GM20000 (cell line): Measurements from ENCODE around the gene IL17B.

ENCODE experiments used
- DNase-seq: peaks from one replicate; pipeline ENCODE4 v3.0.0; 2012; ENCODE audit warnings: low spot score
- TF ChIP-seq, protein P1 (sequence below): IDR thresholded peaks from 2 replicates; pipeline ENCODE4 v1.5.1; 2012; ENCODE audit warnings: mild to moderate bottlenecking, control low read depth; ENCODE audit errors: extremely low read depth, missing control alignments

IL17B gene

DNA sequence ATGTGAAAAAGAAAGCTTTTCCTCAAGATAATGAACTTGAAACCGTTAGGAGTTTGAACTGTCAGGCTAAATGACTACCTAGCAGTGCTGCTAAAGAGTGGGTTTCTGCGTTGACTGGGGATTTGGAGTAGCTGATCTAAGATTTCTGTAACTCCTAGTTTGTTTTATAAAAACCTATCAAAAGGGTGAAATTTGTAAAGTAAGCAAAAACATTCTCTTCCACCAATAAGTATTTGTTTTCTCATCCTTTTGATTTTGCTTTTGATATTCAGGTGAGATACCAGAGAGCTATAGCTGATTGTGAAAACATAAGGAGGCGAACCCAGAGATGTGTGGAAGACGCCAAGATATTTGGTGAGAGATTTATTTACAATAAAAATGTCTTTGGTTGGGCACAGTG is 29.7 kb downstream of the IL17B start:
- TF ChIP-seq, protein P1, sequence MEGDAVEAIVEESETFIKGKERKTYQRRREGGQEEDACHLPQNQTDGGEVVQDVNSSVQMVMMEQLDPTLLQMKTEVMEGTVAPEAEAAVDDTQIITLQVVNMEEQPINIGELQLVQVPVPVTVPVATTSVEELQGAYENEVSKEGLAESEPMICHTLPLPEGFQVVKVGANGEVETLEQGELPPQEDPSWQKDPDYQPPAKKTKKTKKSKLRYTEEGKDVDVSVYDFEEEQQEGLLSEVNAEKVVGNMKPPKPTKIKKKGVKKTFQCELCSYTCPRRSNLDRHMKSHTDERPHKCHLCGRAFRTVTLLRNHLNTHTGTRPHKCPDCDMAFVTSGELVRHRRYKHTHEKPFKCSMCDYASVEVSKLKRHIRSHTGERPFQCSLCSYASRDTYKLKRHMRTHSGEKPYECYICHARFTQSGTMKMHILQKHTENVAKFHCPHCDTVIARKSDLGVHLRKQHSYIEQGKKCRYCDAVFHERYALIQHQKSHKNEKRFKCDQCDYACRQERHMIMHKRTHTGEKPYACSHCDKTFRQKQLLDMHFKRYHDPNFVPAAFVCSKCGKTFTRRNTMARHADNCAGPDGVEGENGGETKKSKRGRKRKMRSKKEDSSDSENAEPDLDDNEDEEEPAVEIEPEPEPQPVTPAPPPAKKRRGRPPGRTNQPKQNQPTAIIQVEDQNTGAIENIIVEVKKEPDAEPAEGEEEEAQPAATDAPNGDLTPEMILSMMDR, result no peak
- DNase-seq, result no peak

DNA sequence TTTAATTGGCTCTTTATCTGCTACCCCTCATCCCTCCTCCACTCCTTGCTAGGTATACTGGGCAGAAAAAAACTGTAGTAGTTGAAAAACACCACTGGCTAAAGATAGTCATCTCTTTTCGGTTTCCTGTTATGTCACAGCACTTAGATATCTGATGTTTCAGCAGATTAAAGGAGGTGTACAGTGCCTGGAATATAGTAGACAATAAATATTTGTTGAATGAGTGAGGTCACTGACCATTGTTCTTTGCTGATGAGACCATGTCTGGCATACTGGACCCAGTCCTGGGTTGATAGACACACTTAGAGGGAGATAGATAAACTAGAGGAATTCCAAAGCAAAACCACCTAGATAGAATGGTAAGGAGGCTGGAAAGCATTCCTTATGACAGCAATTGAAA is 30.6 kb downstream of the IL17B start:
- TF ChIP-seq, protein P1, result no peak
- no peak for DNase-seq

DNA sequence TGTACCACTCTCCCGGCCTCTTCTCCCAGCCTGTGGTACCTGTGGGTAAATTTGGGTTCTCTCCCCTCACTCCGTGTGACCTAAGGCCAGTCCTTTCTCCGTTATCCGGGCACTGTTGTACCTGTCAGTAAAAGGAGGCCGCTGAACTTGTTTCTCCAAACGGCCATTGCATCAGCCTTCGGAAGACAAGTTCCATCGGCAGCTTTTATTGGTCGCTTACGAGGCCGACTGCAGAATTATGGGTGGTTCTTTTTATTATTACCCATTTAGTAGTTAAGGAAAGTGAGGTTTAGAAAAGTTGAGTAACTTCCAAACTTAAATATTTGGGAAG is 33.2 kb downstream of the IL17B start:
- DNase-seq, result no peak
- TF ChIP-seq, protein P1, result no peak

DNA sequence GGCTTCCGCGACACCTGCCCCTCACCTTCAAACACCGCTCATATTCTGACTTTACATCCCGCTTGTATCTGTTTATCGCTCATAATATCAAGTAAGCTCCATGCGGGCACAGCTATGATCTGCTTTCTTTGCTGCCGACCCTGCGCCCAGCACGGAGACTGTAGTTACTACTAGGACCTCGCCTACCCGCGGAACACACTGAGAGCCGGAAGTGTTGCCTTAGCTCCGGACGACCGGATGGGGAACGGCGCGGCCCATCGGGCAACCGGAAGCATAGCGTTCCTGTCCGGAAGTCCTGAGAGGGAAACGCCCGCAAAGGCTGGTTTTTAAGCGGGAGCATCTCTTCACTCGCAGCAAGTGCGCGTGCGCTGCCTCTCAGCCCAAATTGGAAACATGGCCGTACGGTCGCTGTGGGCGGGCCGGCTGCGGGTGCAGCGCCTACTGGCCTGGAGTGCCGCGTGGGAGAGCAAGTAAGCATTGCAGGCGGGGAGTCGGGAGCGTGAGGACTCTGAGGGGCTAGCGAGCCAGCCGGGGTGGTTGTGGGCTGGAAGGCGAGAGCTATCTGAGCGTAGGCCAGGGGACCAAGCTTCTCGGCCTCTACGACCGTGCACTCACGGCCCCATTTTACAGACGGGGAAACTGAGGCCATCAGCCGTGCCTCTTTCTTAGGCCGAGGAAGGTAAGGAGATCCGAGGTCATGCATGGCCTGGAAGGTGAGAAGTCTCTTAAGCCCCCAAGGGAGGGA is 33.8 kb downstream of the IL17B start, which contains the start of gene GRPEL2:
TSS of gene GRPEL2 (plus strand) at position 353 of the 745 bp plus-strand sequence. CDS start at position 394, 41 bp downstream.
- TF ChIP-seq, protein P1, result no peak
- peak; percentile 92 for DNase-seq

DNA sequence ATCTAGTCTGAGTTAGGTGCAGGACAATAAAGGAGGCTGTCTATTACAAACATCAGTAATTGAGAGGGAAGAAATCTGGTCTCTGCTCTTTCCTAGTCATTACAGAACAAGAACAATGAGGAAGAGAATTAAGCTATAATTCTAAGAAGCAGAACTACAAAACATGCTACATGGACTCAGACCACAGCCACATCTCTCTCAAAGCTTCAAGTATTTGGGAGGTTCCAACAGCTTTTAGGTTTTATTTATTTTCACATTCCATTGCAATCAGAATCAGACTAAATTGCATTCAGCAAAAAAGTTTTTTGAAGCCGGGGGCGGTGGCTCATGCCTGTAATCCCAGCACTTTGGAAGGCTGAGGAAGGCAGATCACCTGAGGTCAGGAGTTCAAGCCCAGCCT is 34.9 kb downstream of the IL17B start:
- DNase-seq, result no peak
- TF ChIP-seq, protein P1, result no peak

DNA sequence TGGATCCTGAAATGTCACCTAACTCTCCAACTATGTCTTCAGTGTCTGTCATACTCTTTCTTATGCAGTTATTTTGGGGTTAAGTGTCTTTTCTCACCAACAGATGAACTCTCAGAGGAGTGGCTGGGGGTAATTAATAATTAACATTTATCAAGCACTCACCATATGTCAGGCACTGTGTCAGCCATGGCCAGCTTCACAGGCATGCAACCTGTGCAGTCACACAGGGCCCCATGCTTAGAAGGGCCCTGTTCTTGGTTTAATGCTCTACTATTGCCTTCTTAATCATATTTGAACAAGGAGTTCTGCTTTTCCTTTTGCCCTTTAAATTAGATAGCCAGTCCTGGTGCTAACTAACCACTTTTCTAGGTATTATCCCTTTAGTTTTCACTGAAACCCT is 37.2 kb downstream of the IL17B start:
- DNase-seq, result no peak
- TF ChIP-seq, protein P1, result no peak

DNA sequence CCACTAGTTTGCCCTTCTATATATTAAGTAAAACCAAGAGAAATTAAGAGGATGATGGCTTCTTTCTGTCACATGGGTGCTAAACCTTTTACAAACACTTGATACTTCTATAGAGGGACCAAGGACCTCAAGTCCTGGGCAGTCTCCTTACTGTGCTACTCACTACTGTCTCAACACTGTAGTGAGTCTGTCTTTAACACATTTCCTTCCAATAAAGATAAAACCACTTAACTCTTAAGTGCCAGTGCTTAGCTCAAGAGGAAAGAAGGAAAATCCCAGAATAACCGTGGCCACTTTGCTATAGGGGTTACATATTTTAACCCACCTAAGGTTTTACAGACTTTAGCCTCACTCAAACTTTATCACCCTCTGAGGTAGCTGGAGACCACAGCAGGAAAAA is 38.2 kb downstream of the IL17B start:
- TF ChIP-seq, protein P1, result no peak
- DNase-seq, result no peak
